Lower leg skin (tissue), 4 donors: Measurements from ENCODE around the gene NUBP2. TPM values are rescaled to one million over a fixed set of nuclear protein-coding genes. Genes with fewer than 3 reads are reported as not detected.

Experiments
- DNase-seq, 2 donors: peaks; one replicate each; pipeline ENCODE4 v3.0.0-alpha.2; 2019; ENCODE audit warnings: low spot score in 2 of 2
- H3K4me3 ChIP-seq: fragments of 200-600 bp; sonication (generic); 2 replicates; pipeline ENCODE4 v1.5.1; 2017; ENCODE audit warnings: mild to moderate bottlenecking, low read depth; ENCODE audit not compliant: poor library complexity, severe bottlenecking
- CTCF ChIP-seq, 3 donors: fragments of 450-650 bp; IDR thresholded peaks; one replicate each; pipeline ENCODE4 v1.5.1; 2016; ENCODE audit warnings: antibody characterized with exemption in 3 of 3, mild to moderate bottlenecking in 3 of 3, moderate library complexity in 2 of 3
- POLR2A ChIP-seq, 2 donors: fragments of 450-650 bp; IDR thresholded peaks; one replicate each; pipeline ENCODE4 v1.6.1; 2016 to 2017; ENCODE audit warnings: antibody characterized with exemption in 2 of 2, mild to moderate bottlenecking in 1 of 2, moderate library complexity in 1 of 2
- WGBS, 2 donors: methylation state at CpG; one replicate each; pipeline ENCODE4 v1.1.5; 2018; 5-methylcytosine and 5-hydroxymethylcytosine counted together
- intact Hi-C: fragments of 100-400 bp; cut with DNase I; formaldehyde crosslinking; loops from one replicate; pipeline ENCODE4 v1.15.0; 2023; ENCODE audit warnings: low total_unique reads
- total RNA-seq, 4 donors: library from RNA; depleted of rRNA; stranded (reverse); fragments of >200 nt; gene quantifications; one replicate each; pipeline ENCODE4 v1.1.0, GENCODE V29; 2016

Gene NUBP2
- total RNA-seq, 4 donors from 2014 or later = 79.7 to 108 (median 91.3) TPM

DNA sequence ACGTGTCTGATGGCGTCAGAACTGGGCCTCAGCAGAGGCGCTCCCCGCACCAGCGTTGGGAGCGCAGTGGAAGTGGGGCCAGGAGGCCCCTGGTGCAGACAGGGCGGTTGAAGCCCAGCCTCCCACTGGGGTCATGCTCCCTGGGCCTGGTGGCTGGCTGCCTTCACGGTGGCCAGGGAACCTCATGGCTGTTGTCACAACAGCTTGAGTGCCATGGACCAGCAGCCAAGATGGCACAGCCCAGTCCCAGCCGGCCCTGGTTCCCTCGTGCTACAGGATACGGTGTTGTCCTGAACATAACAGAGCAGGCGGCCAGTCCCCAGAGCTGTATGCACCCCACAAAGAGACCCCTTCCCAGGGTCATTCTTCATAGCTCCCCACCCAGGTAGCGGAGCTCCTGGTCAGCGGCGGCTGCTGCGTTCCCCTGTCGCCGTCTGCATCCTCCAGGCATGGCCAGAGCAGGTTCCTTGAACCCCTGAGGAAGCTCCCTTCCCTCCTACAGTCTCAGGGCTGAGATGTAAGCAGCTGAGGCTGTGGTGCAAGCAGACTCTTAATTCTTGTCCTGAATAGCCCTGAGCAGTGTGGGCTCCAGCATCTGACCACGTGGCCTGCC is 41.1 kb upstream of the NUBP2 start:
- intact Hi-C loops = loop anchor here (10.0 kb wide), 1 partner anchor 277 kb away; no protein-coding TSS in a partner anchor
- DNase-seq = no peak
- WGBS, 2 donors = 91 to 92% methylated on average over 16 to 19 of the region's 19 CpGs

DNA sequence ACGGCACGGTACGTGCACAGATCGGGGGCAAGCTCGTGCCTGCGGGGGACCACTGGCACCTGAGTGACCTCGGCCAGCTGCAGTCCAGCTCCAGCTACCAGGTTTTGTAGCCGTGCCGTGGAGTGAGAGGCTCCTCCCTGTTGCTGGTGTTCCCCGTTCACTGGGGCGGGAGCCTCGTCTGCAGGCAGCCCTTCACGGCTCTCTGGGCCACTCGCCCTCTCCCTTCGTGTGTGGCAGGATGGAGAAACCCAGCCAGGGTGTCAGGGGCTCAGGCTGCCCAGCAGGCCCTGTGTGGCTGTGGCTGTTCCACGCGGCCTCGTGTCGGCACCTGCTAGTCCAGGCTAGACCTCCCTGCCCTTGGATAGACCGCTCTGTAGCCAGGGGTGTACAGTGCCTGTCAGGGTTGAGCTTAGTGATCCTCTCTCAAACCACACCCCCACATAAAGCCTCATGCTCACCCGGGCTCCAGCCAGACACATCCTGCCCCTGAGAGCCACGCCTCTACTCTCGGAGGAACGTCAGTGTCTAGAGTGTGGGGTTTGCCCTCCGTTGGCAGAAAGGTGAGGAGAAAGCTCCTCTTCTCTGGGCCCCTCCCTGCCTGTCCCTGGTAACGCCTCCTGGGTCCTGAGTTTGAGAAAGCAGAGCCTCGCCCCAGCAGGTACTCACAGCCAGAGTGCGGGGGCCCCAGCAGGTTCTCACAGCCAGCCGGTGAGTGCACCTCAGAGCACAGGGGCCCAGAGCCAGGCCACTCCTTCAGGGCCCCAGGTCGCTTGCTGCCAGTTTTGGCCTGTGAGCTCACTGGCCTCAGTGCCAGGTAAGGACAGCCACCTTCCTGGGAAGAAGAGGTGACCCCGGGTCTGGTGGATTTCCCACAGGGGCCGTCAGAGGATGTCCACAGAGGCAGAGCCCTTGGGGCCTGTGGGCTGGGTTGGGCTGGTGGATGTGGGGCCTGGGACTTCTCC is 39.1 kb upstream of the NUBP2 start:
- no peak overlapping the region for H3K4me3 ChIP-seq
- intact Hi-C loops = loop anchor here (10.0 kb wide), 1 partner anchor 279 kb away; no protein-coding TSS in a partner anchor
- WGBS, 2 donors = 82 to 87% methylated on average over 28 to 31 of the region's 32 CpGs
- DNase-seq = peak in 1 of 2 donors; percentile 72
- no peak for TF ChIP-seq CTCF (IDR thresholded peaks at IDR 0.05)
- TF ChIP-seq POLR2A (IDR thresholded peaks at IDR 0.05) = no peak

More for the DNA sequence above, 41.1 kb upstream of the NUBP2 start:
- no peak overlapping the region for H3K4me3 ChIP-seq
- TF ChIP-seq CTCF (IDR thresholded peaks at IDR 0.05) (no peak), POLR2A (IDR thresholded peaks at IDR 0.05) (no peak)

- intact Hi-C loops = loop anchor here (10.0 kb wide), 1 partner anchor 280 kb away; no protein-coding TSS in a partner anchor
- peak in 1 of 2 donors; percentile 79 for DNase-seq
- H3K4me3 ChIP-seq = no peak overlapping the region
- 81 to 82% methylated on average over 22 to 24 of the region's 24 CpGs for WGBS, 2 donors
- TF ChIP-seq CTCF (IDR thresholded peaks at IDR 0.05) (no peak), POLR2A (IDR thresholded peaks at IDR 0.05) (no peak)
Measured at GRCh38 chr16:1744338-1744840, 38.4 kb upstream of the NUBP2 start.

DNA sequence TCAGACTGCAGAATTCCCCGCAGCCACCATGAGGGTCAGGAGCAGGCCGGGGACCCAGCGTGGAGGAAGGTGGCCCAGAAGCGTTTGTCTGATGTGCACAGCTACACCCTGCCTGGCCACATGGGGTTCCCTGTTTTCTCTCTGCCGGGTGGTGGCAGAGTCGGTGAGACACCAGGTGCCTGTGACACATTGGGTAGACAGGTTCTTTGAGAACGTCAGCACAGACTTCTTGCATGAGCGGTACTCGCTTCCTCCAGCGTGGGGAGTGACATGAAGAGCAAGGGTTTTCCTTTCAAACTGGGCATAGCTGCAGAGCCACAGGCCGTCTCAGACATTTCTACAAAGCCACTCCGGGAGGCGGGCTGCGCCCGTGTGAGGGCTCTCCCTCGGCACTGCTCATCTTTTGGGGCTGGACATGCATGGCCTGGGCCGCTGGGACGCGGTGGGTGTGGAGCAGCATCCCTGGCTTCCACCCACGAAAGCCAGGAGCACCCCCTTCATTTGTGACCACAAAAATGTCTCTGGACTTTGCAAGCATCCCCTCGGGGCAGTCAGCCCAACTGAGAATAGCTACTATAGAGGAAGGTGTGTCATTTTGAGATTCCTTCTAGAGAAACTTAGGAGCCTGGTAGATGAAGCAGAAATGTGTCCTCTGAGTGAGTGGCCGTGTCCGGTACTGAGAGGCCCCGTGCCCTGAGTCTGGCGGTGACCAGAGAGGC is 37.4 kb upstream of the NUBP2 start:
- no peak for TF ChIP-seq POLR2A (IDR thresholded peaks at IDR 0.05)
- TF ChIP-seq CTCF (IDR thresholded peaks at IDR 0.05) = no peak
- intact Hi-C loops = loop anchor here (10.0 kb wide), 1 partner anchor 281 kb away; no protein-coding TSS in a partner anchor
- 78 to 81% methylated on average over 25 of the region's 25 CpGs for WGBS, 2 donors
- H3K4me3 ChIP-seq = no peak overlapping the region
- peak in 1 of 2 donors; percentile 76 for DNase-seq
